Stimulated activated CD8-positive, alpha-beta memory T cell treated with anti-CD3 and anti-CD28 coated beads, Interleukin-4, amount 100 ng/mL, for 1 hour (primary cell): Measurements from ENCODE around the gene UST.
"Not testable (repeated sequence)": the region's sequence is repeated elsewhere in the genome, so short reads cannot be mapped to it uniquely, and the experiment has no call there.

Source experiments
- DNase-seq, 2 donors: peaks; one replicate each; pipeline ENCODE4 v3.0.0-alpha.2; 2020; ENCODE audit warnings: low read depth in 2 of 2, low spot score in 1 of 2

UST gene

DNA sequence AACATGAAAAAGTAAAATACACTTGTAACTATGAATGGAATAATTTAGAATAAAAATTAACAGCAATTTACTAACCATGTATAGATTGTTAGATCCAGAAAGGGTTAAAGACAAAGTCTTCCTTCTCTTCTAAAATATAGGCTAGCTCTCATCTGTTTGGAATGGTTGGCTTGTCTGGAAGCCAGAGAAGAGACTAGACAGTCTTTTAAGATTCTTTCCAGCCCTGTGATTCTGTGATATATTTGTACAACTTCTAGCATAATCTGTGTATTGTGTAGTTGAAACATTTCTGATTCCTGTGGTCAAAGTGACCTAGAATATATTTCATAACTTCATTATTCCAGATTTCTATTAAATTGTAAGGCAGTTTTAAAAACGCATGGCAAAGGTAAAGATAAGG, 196.6 kb downstream of the UST start:
- no peak for DNase-seq

DNA sequence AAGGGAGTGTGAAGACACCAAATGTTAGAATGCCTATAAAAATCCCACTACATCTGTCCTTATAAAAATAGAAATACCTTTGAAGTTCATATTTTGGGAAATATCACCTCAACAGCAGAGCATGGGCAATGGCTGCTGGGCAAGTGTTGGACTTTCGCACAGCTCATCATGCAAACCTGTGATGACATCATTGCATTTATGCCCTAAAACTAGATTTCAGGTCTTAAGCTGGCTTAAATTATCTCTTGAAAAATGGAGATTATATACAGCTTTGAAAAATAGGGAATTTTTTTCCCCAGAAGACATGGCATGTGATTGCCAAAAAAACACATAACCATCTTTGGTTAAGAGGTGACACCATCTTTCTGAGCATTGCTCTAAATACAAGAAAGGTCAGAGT, 197.8 kb downstream of the UST start:
- no peak for DNase-seq

DNA sequence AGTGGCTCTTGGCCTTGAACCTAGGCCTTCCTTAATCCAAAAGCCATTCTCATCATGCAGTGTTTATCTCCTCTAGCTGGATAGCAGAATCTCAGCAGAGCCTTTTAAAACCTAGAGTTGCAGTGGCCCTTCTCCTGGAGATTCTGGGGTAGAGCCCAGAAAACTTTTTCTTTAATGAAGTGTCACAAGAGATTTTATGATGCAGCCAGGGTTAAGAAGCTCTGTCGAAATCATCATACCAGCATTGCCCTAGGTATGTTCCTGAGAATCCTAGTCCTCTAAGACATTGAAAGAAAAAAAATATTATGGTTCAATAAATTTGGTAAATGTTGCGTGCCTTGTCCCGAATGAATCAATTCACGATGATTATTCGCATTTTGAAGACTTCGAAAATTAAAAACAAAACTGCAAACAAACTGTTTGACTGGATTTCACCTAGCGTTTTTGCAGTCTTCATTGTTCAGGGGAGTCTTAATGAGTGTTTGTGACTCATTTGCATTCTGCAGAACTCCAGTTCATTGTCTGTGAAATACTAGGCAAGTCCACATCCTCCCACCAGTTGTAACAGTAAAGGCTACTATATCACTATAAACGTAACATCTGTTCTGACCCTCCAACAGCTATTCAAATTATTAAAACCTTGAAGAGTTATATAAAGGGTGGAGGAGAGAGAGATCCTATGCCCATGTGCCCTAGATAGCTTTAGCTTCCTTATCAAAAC, 198.6 kb downstream of the UST start:
- DNase-seq = no peak

DNA sequence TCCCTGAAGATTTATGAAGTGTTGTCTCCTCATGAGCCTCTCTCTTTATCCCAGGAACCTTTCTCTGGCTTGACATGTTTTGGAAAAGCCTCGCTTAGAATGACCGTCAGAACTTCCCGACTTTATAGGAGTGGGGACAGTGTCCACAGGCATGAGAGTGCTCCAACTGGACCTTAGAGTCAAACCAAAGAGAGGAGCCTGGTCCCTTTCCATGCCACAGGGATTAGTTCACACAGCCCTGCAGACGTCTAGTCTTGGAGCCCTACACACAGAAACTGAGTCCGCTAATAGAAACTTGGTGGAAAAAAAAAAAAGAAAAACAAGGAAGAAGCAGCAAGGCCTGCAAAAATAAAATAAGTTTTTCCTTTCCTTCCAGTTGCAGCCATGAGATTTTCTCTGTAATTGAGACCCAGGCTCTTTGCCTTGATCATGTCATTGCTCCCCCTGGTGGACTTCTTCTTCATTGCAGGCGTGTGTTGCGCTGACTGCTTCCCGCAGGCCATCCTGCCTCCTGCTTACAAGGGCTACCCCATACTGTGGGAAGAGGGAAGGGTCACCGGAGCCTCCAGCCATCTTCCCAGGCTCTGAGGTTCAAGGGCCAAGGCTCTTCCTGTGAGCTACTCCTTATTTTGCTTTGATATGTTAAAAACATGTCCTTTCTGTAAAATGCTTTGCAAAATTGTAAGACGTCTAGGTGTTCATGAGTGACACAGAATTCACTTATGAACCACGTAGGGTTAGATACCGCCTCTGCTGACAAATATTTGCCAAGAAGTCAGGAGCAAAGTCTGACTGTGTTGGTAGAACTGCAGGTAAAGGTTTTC, 201.0 kb downstream of the UST start:
- peak; percentile 58 to 67 for DNase-seq

DNA sequence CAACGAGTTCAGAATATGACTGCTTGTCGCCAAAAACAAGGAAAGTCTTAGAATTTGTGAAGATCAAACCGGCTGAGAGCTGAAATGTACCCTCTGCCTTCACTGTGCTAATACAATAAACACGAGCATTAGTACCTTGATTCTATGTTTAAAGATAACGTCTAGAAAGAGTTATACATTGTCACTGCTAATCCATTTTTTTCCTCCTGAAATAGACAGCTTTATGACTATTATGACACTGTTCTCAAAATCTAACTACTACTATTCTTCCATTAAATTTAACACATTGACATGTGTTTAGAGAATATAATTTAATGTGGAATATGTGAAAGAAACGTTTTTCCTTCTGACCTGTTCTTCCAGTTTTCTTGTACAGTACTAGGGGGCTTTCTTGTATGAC, 204.8 kb downstream of the UST start:
- no peak for DNase-seq

DNA sequence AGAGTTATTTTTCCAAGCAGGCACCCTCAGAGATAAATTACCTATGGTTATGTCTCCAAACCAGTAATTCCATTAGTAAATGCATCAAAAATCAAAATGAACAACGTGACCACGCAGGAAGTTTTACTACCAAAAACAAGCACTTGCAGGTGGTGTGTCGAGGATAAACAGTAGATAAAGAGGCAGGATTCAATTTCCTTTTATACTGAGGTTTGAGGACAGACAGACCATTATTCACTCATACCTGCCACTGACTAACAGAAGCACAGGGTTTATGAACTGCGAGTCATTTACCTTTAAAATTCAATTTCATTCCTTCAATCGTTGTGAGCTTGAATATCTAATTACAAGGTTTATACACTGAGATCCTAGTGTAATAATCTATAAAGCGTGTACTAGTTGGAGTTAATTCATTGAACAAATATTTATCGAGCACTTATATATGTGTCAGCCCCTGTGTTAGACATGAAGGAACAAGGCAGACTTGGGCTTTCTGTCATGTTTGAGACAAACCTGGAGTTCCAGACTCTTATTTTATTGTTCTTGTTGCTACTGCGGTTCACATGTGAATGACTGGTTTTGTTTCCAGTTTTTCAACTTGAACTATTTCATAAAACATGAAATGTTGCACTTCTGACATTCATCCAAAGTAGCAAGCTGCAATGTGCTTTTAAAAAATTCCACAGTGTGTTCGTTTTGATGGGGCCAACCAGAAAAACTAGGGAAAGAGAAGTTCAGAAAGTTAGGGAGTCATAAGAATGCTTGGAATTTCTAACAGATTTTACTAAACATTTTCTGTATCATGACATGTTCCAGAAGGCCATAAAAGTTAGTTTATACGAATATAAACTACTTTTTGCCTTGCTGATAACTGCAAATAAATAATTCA, 205.6 kb downstream of the UST start:
- no peak for DNase-seq

DNA sequence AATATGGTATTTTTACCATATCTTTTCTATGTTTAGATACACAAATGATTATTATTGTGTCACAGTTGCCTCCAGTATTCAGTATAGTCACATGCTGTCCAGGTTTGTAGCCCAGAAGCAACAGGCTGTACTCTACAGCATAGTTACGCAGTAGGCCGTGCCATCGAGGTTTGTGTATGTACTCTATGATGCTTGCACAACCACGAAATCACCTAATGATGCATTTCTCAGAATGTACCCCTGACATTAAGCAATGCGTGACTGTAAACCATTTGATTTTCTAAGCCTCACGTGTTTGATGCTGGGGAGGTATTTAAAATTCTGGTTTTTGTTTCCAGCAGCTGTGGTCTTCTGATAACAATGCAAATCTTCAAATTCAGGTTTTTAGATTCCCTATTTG, 207.6 kb downstream of the UST start:
- DNase-seq = no peak

DNA sequence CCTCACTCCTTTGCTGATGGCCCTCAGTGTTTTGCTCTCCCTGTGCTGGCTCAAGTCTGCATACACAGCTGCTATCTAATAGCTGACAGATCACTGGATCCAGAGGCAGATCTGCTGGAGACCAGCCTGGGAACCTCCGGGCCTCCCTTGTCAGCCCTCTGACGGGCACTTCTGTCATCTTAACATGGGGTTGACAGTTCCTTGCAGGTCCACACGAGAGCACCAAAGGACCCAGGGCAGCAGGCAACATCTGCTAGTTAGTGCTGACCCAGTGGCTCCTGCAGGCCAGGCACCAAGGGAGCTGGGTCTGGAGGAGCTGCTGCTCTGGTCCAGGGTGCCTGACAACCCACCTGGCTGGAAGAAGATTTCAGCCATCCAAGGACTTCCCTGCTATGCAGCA, 208.1 kb downstream of the UST start:
- no peak for DNase-seq

DNA sequence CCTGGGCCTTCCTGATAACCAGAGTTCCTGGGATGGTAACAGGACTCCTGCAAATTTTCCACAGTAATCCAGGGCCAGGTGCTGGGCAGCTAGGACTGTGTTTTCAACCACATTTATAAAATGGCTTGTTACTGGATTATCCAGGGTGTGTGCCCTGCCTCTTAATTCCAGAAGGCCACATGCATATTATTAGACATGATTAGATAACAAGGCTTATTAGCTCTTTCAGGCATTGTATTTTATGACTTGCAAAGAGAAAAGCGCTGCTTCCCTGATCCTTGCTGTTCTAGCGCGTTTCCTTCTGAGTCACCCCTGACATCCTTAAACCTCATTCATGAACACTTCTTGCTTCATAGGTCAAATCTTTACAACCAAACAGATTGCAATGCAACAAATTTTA, 208.6 kb downstream of the UST start:
- no peak for DNase-seq

DNA sequence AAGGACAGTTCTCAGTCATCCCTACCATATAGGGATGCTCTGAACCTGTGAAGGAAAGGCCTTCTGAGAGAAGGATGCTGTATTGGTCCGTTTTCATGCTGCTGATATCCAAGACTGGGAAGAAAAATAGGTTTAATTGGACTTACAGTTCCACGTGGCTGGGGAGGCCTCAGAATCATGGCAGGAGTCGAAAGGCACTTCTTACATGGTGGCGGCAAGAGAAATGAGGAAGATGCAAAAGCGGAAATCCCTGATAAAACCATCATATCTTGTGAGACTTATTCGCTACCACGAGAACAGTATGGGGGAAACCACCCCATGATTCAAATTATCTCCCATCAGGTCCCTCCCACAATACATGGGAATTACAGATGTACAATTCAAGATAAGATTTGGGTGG, 209.3 kb downstream of the UST start:
- DNase-seq = not testable (repeated sequence)

DNA sequence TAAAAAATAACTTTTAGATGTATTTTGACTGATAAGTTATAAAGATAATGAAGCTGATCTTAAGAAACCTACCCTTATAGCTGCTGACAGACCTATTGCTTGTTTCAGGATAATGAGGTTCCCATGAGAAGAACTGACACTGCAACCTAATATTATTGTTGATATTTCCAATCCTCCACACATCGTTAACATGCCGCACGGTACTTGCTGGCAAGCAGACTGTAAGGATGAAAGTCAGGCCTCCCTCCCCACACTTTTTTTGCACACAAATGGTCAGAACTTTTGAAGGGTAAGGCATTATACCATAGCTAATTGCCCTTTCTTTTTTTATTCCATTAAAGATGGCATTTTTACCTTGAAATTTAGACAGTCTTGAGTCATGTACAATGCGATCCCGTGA, 210.9 kb downstream of the UST start:
- DNase-seq = no peak

DNA sequence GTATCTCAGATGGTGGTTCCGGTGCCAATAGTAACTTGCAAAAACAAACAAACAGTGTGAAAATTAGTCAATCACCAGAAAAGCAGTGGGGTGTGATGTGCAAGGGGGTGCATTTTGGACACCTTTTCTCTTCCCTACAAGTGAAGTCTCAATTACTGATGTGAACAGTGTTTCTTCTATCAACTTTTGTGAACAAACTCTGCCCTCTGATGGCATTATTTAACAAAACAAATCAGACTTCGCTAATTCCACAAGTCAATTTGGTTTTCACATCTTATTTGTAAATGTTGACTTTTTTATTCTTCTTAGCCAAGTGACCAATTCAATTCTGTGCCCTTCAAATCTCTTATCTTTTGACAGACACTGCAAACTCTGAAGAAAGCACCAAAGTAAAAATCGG, 212.2 kb downstream of the UST start:
- no peak for DNase-seq

DNA sequence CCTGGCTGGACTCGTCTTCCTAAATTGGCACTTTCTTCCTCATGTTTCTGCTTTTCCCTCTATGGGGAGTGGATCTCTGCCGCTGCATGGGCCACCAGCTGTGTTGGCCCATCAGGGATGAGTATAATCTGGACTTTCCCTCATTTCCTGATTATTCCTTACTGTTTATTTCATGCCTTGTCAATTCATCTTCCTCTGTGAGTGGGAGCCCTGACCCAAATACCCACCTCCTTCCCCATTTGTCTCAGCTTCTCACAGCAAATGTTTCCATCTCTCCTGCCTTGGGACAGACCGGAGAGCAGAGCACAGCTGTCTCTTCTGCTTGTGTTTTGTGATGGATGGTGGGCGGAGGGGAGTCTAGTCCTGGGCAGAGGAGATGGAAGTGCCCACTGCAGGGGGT, 212.7 kb downstream of the UST start:
- DNase-seq = no peak

DNA sequence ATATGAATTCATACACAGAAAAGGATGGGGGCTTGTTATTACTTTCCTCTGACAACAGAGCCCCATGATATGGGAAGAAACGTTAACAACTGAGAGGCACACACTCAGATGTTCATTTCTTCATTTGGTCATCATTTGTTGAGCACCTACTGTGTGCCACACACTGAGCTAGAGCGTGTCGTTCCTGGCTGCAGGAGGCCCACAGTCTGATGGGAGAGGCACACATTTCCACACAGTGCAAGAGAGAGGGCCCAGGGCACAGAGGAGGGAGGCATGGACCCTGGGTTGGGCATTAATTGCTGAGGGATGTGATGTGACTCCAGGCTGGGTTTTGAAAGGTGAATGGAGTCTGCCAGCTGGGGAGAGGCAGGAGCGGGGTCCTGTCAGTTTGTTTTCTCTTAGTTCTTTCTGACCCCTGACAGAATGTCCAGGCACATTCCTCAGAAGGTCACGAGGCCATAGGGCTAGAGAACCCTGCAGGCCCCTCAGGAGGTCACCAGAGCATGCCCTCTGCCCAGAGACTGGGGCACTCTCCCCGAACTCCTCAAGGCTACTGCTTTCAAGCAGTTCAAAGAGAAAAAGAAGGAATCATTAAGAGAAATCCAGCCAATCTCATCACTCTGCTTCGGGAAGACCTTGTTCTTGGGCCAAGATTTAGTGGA, 216.2 kb downstream of the UST start:
- DNase-seq = no peak

DNA sequence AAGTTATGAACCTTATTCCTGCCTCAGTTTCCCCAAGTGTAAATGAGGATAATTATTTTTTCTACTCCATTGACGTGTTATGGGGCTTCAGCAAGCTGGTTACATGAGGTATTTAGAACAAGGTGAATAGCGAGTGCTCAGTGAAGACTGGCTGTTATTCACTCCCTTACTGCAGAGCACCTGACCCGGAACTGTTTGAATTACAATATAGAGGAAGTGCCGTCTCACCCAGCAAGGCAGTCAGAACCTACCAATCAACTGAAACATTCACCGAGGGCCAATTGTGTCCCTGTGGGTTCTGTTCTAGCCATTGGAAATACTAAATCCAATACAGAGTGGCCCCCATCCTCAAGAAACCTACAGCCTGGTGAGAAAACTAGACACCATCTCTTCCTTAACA, 216.9 kb downstream of the UST start:
- no peak for DNase-seq

DNA sequence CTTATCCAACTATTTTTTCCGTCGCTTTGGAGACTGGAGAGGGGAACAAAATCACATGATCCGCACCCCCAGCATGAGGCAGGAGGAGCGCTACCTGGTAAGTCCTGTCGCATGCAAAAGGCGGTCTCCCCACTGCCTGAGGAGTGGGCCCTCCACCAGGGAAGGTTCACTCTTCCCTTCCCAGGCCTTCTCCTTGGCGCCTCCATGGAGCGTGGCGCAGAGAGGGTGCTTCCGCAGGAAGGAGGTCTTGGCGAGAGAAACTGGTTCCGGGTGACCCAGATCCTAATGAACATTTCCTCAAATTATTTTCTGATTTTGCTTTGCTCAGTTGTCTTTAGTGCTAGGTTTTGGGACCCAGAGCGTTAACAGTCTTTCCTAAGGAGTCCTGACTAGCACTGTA, 217.6 kb downstream of the UST start:
- DNase-seq = no peak

DNA sequence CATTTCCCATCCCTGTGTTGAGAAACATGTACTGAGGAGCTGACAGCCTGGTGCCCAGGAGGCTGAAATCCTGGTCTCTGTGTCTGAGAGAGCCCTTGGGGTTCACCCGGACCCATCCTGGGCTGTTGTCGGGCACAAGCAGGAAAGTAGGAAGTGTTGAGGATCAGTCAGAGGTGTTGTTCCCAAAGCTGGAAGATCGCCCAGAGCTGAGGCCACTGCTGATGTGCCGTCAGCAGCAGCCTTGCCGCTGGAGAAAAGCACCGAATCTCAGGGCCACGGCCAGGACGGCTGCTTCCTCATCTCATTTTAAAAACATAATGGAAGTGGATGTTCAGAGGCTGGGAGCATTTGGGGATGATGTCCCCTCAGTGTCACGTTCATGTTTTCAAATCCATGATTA, 218.5 kb downstream of the UST start:
- DNase-seq = no peak

DNA sequence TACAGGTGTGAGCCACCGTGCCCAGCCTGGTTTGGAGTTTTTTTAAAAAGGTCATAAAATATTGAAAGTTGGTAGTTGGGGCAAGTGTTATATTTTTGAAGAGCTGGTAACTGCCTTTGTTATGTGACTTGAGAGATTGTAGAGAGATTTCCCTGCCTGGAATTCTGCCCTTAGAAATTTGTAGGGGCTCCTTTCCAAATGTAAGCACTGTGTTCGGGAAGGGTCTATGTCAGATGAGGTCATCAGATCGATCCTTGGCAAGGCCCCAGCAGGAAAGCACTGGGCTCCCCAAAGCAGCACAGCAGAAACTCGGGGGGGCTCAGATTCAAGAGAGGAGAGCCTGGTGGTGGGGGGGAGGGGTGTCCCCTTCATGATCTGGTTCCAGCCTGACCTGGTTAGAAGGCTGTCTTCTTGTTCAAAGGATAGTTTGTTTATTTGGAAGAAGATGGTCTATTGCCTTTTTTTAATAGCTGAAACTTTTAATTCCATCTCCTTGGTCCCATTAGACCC, 220.2 kb downstream of the UST start:
- DNase-seq = no peak

DNA sequence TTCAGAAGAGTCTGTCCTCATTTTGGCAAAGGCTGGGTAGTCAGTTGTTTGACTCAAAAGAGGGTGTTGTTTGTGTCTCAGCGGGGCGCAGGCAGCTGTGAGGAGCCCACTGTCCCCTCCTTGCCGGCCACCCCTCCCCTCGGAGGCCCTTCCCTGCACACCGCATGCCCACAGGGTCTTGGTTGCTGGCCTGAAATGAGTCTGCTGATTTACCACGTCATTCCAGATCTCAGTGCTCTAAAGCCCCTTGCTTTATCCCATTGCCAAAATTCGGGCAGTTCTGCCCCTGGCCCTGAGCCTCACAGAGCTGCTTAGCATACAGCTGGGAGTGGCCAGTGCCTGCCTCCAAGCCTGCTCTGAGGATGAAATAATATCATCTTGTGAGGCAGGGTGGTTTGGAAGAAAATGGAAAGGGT, 220.7 kb downstream of the UST start:
- no peak for DNase-seq

DNA sequence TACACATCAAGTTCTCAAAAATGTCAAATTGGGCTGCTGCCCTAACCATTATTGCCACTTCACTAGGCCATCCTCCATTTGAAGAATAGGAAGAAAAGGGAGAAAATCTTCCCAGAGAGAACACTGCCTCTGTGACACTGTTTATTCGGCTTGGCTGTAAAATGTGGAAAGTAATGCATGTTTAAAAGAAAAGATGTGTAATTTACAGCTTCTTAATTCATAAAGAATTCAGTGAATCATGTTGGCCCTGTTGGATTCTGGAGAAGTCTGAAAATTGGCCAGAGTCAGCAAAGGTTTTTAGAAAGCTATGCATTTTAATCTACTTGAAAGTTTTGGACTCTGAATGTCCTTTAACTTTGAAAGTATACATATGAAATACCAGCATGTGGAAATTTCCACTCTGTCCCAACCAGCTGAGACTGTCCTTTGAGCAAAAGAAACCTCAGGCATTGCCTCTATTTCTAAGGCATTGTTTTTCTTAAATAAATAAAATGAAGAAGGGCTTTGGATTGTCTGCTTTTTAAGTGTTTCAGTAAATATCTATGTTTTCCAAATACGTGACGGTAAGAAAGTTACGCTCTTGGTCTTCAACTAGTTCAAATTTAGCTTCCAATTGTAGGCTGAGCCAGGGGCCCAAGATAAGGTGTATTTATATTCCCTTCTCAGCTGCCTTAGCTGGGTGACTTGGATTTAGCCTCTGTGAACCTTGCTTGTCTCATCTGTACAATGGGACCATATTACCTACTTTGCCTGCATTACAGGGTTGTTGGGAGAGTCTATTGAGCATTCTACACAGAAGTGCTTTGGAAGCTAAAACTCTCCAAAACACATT, 222.2 kb downstream of the UST start:
- no peak for DNase-seq
